ENCODE data around the gene AURKA.

The AURKA gene

DNA sequence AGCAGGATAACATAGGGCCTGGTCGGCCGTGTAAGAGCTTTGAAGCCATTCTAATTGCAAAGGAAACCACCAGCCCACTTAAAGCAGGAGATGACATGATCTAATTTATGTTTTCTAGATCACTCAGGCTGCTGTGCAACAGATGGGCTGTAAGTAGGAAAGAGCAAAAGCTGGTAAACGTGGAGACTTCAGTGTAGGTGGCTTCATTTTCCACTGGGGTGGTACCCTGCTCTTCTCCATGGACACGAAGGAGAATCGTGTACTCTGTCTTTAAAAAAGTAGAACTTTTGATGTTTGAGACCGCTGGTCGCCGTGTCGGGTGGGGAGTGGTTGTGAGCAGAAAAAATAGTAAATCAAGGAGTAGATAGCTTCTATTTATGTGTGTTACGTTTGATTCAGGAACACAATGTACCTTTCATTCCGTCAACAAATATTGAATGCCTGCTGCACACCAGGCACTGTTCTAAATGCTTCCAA lies 26.4 kb upstream of the AURKA start:
- Histone ChIP-seq H3F3A (ENCODE audit: insufficient read depth, low read length) (no peaks in the 10 kb centered on the region), H3K79me2 (ENCODE audit: low read length) (no peaks in the 10 kb centered on the region), H3K27ac (ENCODE audit: low read length) (no peak overlapping the region), H2AFZ (ENCODE audit: low read length) (no peak overlapping the region), H3K9ac (ENCODE audit: low read length) (no peak overlapping the region), H3K9me2 (replicated peaks; ENCODE audit: insufficient read depth, low read length) (no peaks in the 10 kb centered on the region), H4K20me1 (ENCODE audit: insufficient read depth, low read length) (no peaks in the 10 kb centered on the region), H3K4me3 (ENCODE audit: low read length) (no peak overlapping the region), H3K27me3 (replicated peaks; ENCODE audit: insufficient read depth, low read length) (no peaks in the 10 kb centered on the region), H3K4me1 (ENCODE audit: low read length) (no peaks in the 10 kb centered on the region), H3K9me3 (replicated peaks; ENCODE audit: insufficient read depth, low read length) (no peaks in the 10 kb centered on the region), H3K36me3 (replicated peaks; ENCODE audit: insufficient read depth, low read length) (no peaks in the 10 kb centered on the region), H3K4me2 (ENCODE audit: low read depth, low read length) (no peak overlapping the region)
- DNase-seq: no peak
- TF ChIP-seq, protein P1, sequence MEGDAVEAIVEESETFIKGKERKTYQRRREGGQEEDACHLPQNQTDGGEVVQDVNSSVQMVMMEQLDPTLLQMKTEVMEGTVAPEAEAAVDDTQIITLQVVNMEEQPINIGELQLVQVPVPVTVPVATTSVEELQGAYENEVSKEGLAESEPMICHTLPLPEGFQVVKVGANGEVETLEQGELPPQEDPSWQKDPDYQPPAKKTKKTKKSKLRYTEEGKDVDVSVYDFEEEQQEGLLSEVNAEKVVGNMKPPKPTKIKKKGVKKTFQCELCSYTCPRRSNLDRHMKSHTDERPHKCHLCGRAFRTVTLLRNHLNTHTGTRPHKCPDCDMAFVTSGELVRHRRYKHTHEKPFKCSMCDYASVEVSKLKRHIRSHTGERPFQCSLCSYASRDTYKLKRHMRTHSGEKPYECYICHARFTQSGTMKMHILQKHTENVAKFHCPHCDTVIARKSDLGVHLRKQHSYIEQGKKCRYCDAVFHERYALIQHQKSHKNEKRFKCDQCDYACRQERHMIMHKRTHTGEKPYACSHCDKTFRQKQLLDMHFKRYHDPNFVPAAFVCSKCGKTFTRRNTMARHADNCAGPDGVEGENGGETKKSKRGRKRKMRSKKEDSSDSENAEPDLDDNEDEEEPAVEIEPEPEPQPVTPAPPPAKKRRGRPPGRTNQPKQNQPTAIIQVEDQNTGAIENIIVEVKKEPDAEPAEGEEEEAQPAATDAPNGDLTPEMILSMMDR (IDR thresholded peaks at IDR 0.05; ENCODE audit: low read length): no peak
- TF ChIP-seq EZH2 (optimal IDR thresholded peaks at IDR 0.05; ENCODE audit: low read depth, low read length) (no peak), EZH2phosphoT487 (IDR thresholded peaks at IDR 0.05; ENCODE audit: low read length) (no peak)

DNA sequence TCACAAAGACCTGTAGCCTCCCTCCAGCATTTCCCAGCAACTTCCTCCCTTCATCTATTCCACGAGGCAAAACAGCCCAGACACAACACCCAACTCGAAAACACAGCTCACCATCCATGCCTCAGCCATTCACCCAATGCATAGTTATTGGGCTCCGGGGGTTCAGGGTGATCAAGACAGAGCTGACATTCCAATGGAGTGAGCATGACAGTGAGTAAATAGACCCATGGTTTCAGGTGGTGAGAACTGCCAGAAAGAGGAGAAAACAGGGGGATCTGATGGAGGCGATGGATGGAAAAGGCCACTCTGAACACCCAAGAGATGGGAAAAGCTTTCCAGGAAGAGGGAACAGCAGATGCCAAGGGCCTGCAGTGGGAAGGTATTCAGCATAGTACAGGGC lies 25.9 kb upstream of the AURKA start:
- no peak for DNase-seq

DNA sequence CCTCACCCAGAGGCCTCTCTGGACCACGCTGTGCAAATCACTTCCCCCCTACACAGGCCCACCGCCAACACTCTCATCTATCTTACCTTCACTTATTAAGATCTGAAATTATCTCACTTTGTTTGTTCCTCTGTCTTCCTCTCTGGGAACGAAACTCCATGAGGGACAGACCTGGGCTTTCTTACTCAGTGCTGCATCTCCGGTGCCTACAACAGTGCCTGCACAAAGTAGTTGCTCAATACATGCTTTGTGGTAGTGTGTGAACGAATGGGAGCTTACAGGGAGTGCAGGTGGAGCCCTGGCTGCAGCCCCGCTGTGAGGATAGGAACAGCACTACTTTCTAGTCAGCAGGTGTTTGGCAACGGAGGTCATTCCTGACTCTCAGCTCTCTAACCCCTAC lies 25.4 kb upstream of the AURKA start:
- no peak for DNase-seq
- Histone ChIP-seq H3K4me2 (ENCODE audit: low read depth, low read length) (no peak overlapping the region), H4K20me1 (ENCODE audit: insufficient read depth, low read length) (no peaks in the 10 kb centered on the region), H3K9ac (ENCODE audit: low read length) (no peak overlapping the region), H3K4me1 (ENCODE audit: low read length) (no peaks in the 10 kb centered on the region), H3K9me3 (replicated peaks; ENCODE audit: insufficient read depth, low read length) (no peaks in the 10 kb centered on the region), H3K79me2 (ENCODE audit: low read length) (no peaks in the 10 kb centered on the region), H3K27me3 (replicated peaks; ENCODE audit: insufficient read depth, low read length) (no peaks in the 10 kb centered on the region), H3K9me2 (replicated peaks; ENCODE audit: insufficient read depth, low read length) (no peaks in the 10 kb centered on the region), H3F3A (ENCODE audit: insufficient read depth, low read length) (no peaks in the 10 kb centered on the region), H3K4me3 (ENCODE audit: low read length) (no peak overlapping the region), H2AFZ (ENCODE audit: low read length) (no peak overlapping the region), H3K27ac (ENCODE audit: low read length) (no peak overlapping the region), H3K36me3 (replicated peaks; ENCODE audit: insufficient read depth, low read length) (no peaks in the 10 kb centered on the region)
- TF ChIP-seq EZH2phosphoT487 (IDR thresholded peaks at IDR 0.05; ENCODE audit: low read length) (no peak), EZH2 (optimal IDR thresholded peaks at IDR 0.05; ENCODE audit: low read depth, low read length) (no peak)

More for the DNA sequence above, 25.9 kb upstream of the AURKA start:
- Histone ChIP-seq H2AFZ (ENCODE audit: low read length) (no peak overlapping the region), H3K9ac (ENCODE audit: low read length) (no peak overlapping the region), H3K27ac (ENCODE audit: low read length) (no peak overlapping the region), H3K27me3 (replicated peaks; ENCODE audit: insufficient read depth, low read length) (no peaks in the 10 kb centered on the region), H3K79me2 (ENCODE audit: low read length) (no peaks in the 10 kb centered on the region), H4K20me1 (ENCODE audit: insufficient read depth, low read length) (no peaks in the 10 kb centered on the region), H3K36me3 (replicated peaks; ENCODE audit: insufficient read depth, low read length) (no peaks in the 10 kb centered on the region), H3F3A (ENCODE audit: insufficient read depth, low read length) (no peaks in the 10 kb centered on the region), H3K4me1 (ENCODE audit: low read length) (no peaks in the 10 kb centered on the region), H3K9me2 (replicated peaks; ENCODE audit: insufficient read depth, low read length) (no peaks in the 10 kb centered on the region), H3K4me2 (ENCODE audit: low read depth, low read length) (no peak overlapping the region), H3K9me3 (replicated peaks; ENCODE audit: insufficient read depth, low read length) (no peaks in the 10 kb centered on the region), H3K4me3 (ENCODE audit: low read length) (no peak overlapping the region)
- TF ChIP-seq EZH2 (optimal IDR thresholded peaks at IDR 0.05; ENCODE audit: low read depth, low read length): no peak
- TF ChIP-seq, protein P1 (IDR thresholded peaks at IDR 0.05; ENCODE audit: low read length): no peak
- no peak for TF ChIP-seq EZH2phosphoT487 (IDR thresholded peaks at IDR 0.05; ENCODE audit: low read length)

DNA sequence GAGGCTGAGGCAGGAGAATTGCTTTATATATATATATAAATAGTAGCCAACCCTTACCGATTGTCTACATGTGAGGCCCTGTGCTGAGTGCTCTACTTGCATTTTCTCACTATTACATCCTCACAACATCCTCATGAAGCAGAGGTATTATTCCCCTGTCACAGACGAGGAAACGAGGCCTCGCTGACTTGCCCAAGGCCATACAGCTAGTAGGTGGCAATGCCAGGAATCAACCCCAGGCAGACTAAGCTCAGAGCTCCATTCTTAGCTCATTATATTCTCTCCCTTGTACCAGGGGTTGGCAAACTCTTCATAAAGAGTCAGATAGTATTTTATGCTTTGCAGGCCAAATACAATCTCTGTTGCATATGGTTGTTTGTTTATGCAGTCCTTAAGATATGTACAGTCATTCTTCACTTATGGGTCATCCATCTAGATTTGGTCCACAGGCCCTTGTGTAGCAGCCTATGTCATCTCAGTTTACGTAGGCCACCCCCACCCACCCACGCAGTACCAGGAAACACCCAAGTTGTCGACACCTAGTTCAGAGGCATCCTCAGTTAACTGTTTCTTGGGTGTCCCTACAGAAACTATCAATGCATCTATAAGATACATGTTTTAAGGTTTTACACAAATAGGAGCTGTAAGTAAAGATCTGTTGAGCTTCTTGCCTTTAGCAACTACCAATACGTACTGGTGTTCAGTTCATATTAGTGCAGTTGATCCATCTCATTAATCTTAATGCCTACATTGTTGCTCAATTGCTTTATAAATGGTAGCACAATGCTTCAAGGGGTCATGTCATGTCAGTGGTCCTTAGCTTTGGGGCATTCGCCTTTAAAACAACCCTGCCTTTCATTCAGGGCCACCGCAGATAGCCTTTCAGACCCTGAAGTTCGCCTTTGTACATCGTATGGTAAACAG lies 23.1 kb upstream of the AURKA start:
- H3K27me3 ChIP-seq (replicated peaks; ENCODE audit: insufficient read depth, low read length): no peaks in the 10 kb centered on the region
- H3K4me3 ChIP-seq (ENCODE audit: low read length): no peak overlapping the region
- no peak for DNase-seq
- TF ChIP-seq, protein P1 (IDR thresholded peaks at IDR 0.05; ENCODE audit: low read length): no peak
- TF ChIP-seq EZH2 (optimal IDR thresholded peaks at IDR 0.05; ENCODE audit: low read depth, low read length): no peak
- TF ChIP-seq EZH2phosphoT487 (IDR thresholded peaks at IDR 0.05; ENCODE audit: low read length): no peak
- no peaks in the 10 kb centered on the region for H3K4me1 ChIP-seq (ENCODE audit: low read length)
- H3K4me2 ChIP-seq (ENCODE audit: low read depth, low read length): no peak overlapping the region
- no peaks in the 10 kb centered on the region for H3K9me3 ChIP-seq (replicated peaks; ENCODE audit: insufficient read depth, low read length)
- no peaks in the 10 kb centered on the region for H3K36me3 ChIP-seq (replicated peaks; ENCODE audit: insufficient read depth, low read length)
- H3K9me2 ChIP-seq (replicated peaks; ENCODE audit: insufficient read depth, low read length): no peaks in the 10 kb centered on the region
- H4K20me1 ChIP-seq (ENCODE audit: insufficient read depth, low read length): no peaks in the 10 kb centered on the region
- H2AFZ ChIP-seq (ENCODE audit: low read length): no peak overlapping the region
- no peaks in the 10 kb centered on the region for H3K79me2 ChIP-seq (ENCODE audit: low read length)
- no peak overlapping the region for H3K27ac ChIP-seq (ENCODE audit: low read length)
- H3F3A ChIP-seq (ENCODE audit: insufficient read depth, low read length): no peaks in the 10 kb centered on the region
- H3K9ac ChIP-seq (ENCODE audit: low read length): no peak overlapping the region

Data from MM.1S (cell line).